WTC11 (cell line): ENCODE measurements around the gene SENP8. TPM values are rescaled to one million over a fixed set of nuclear protein-coding genes. Genes with fewer than 3 reads are reported as not detected.
"Not testable (repeated sequence)": the region's sequence is repeated elsewhere in the genome, so short reads cannot be mapped to it uniquely, and the experiment has no call there.

Experiments
- ATAC-seq: fragments of 200-7000 bp; cut with Tn5 transposase; 2 replicates; pipeline ENCODE4 v1.10.0; 2021; ENCODE audit warnings: mild to moderate bottlenecking, moderate library complexity
- CTCF ChIA-PET: fragments of 300-600 bp; sonication (Branson Sonifier 250); formaldehyde crosslinking; loops from one replicate; lab custom pipeline; 2021; ENCODE audit warnings: antibody characterized with exemption; lab: Charles Lee
- POLR2A ChIA-PET: fragments of 350-600 bp; sonication (Branson Sonifier 250); formaldehyde crosslinking; loops from one replicate; lab custom pipeline; 2021; ENCODE audit warnings: antibody characterized with exemption; lab: Charles Lee
- DNase-seq: peaks from one replicate; pipeline ENCODE4 v3.0.0; 2021; ENCODE audit warnings: low spot score
- H3K27ac Mint-ChIP-seq: 2 replicates; pipeline ENCODE4 v1.8.0; 2021; ENCODE audit warnings: mixed read lengths
- H3K27me3 Mint-ChIP-seq: 2 replicates; pipeline ENCODE4 v1.8.0; 2021; ENCODE audit warnings: low read depth, mild to moderate bottlenecking, moderate library complexity, mixed read lengths
- H3K36me3 Mint-ChIP-seq: 2 replicates; pipeline ENCODE4 v1.8.0; 2021; ENCODE audit warnings: mixed read lengths
- H3K4me1 Mint-ChIP-seq: 2 replicates; pipeline ENCODE4 v1.8.0; 2022; ENCODE audit warnings: mixed read lengths
- H3K4me3 Mint-ChIP-seq: 2 replicates; pipeline ENCODE4 v1.8.0; 2021; ENCODE audit warnings: mild to moderate bottlenecking, moderate library complexity, mixed read lengths
- H3K9me3 Mint-ChIP-seq: 2 replicates; pipeline ENCODE4 v1.8.0; 2021; ENCODE audit warnings: mixed read lengths
- ATF1 ChIP-seq: sonication (generic); formaldehyde crosslinking; IDR thresholded peaks from 2 replicates; pipeline ENCODE4 v1.8.1; 2023; ENCODE audit warnings: mild to moderate bottlenecking, moderate library complexity, missing genetic modification reagents
- ESRRA ChIP-seq: sonication (generic); formaldehyde crosslinking; IDR thresholded peaks from 2 replicates; pipeline ENCODE4 v1.8.1; 2022; ENCODE audit warnings: mild to moderate bottlenecking, missing genetic modification reagents, borderline replicate concordance
- FOXK1 ChIP-seq: sonication (generic); formaldehyde crosslinking; IDR thresholded peaks from 2 replicates; pipeline ENCODE4 v1.8.0; 2022; ENCODE audit warnings: mild to moderate bottlenecking, moderate library complexity, missing genetic modification reagents
- GABPB1 ChIP-seq: sonication (generic); formaldehyde crosslinking; IDR thresholded peaks from 2 replicates; pipeline ENCODE4 v1.8.1; 2023; ENCODE audit warnings: mild to moderate bottlenecking, missing genetic modification reagents
- JAZF1 ChIP-seq: fragments of 250-450 bp; sonication (Bioruptor Pico); IDR thresholded peaks from 2 replicates; pipeline ENCODE4 v1.9.0; 2021; ENCODE audit warnings: moderate library complexity, mild to moderate bottlenecking, inconsistent platforms
- MYBL2 ChIP-seq: sonication (generic); formaldehyde crosslinking; IDR thresholded peaks from 2 replicates; pipeline ENCODE4 v1.8.1; 2023; ENCODE audit warnings: mild to moderate bottlenecking, moderate library complexity, missing genetic modification reagents
- NFE2L1 ChIP-seq: sonication (generic); formaldehyde crosslinking; IDR thresholded peaks from 2 replicates; pipeline ENCODE4 v1.8.1; 2023; ENCODE audit warnings: missing genetic modification reagents
- NFYB ChIP-seq: sonication (generic); formaldehyde crosslinking; conservative IDR thresholded peaks from 2 replicates; pipeline ENCODE4 v1.8.0; 2022; ENCODE audit warnings: low read depth, missing genetic modification reagents
- RORB ChIP-seq: fragments of 250-450 bp; sonication (Bioruptor Pico); IDR thresholded peaks from 2 replicates; pipeline ENCODE4 v1.9.0; 2021; ENCODE audit warnings: mild to moderate bottlenecking
- SMAD3 ChIP-seq: sonication (generic); formaldehyde crosslinking; IDR thresholded peaks from 2 replicates; pipeline ENCODE4 v1.8.0; 2022; ENCODE audit warnings: missing genetic modification reagents, mild to moderate bottlenecking, borderline replicate concordance
- TCF7 ChIP-seq: sonication (generic); formaldehyde crosslinking; IDR thresholded peaks from 2 replicates; pipeline ENCODE4 v1.8.0; 2022; ENCODE audit warnings: mild to moderate bottlenecking, low read depth, missing genetic modification reagents, moderate library complexity
- TEAD1 ChIP-seq: sonication (generic); formaldehyde crosslinking; IDR thresholded peaks from 2 replicates; pipeline ENCODE4 v1.8.0; 2022; ENCODE audit warnings: mild to moderate bottlenecking, missing genetic modification reagents
- ZBTB21 ChIP-seq: sonication (generic); formaldehyde crosslinking; IDR thresholded peaks from 2 replicates; pipeline ENCODE4 v1.8.1; 2023; ENCODE audit warnings: mild to moderate bottlenecking, missing genetic modification reagents, borderline replicate concordance
- ZNF121 ChIP-seq: sonication (generic); formaldehyde crosslinking; IDR thresholded peaks from 2 replicates; pipeline ENCODE4 v1.8.0; 2023; ENCODE audit warnings: missing genetic modification reagents
- ZNF263 ChIP-seq: sonication (generic); formaldehyde crosslinking; IDR thresholded peaks from 2 replicates; pipeline ENCODE4 v1.8.1; 2022; ENCODE audit warnings: low read depth, mild to moderate bottlenecking, moderate library complexity, missing genetic modification reagents
- ZNF416 ChIP-seq: fragments of 250-450 bp; sonication (Bioruptor Pico); IDR thresholded peaks from 2 replicates; pipeline ENCODE4 v1.9.0; 2021; ENCODE audit warnings: mild to moderate bottlenecking, inconsistent platforms
- ZNF671 ChIP-seq: fragments of 250-450 bp; sonication (Bioruptor Pico); IDR thresholded peaks from 2 replicates; pipeline ENCODE4 v1.8.0; 2021; ENCODE audit warnings: mild to moderate bottlenecking
- total RNA-seq: library from RNA; stranded (reverse); gene quantifications from 3 replicates; pipeline ENCODE4 v1.2.3, GENCODE V29; 2021
- TF ChIP-seq, protein P1 (sequence below): sonication (generic); formaldehyde crosslinking; IDR thresholded peaks from 2 replicates; pipeline ENCODE4 v1.8.1; 2022; ENCODE audit warnings: mild to moderate bottlenecking, moderate library complexity, missing genetic modification reagents
- TF ChIP-seq, protein P2 (sequence below): sonication (generic); formaldehyde crosslinking; IDR thresholded peaks from 2 replicates; pipeline ENCODE4 v1.8.0; 2023; ENCODE audit warnings: mild to moderate bottlenecking, missing genetic modification reagents
- TF ChIP-seq, protein P3 (sequence below): sonication (generic); formaldehyde crosslinking; IDR thresholded peaks from 2 replicates; pipeline ENCODE4 v1.8.0; 2023; ENCODE audit warnings: missing genetic modification reagents
- TF ChIP-seq, protein P4 (sequence below): sonication (generic); formaldehyde crosslinking; IDR thresholded peaks from 2 replicates; pipeline ENCODE4 v1.8.1; 2023; ENCODE audit warnings: mild to moderate bottlenecking, moderate library complexity, missing genetic modification reagents
- TF ChIP-seq, protein P5 (sequence below): sonication (generic); formaldehyde crosslinking; conservative IDR thresholded peaks from 2 replicates; pipeline ENCODE4 v1.8.1; 2022; ENCODE audit warnings: mild to moderate bottlenecking, missing genetic modification reagents
- TF ChIP-seq, protein P6 (sequence below): sonication (generic); formaldehyde crosslinking; IDR thresholded peaks from 2 replicates; pipeline ENCODE4 v1.8.1; 2023; ENCODE audit warnings: mild to moderate bottlenecking, missing genetic modification reagents, borderline replicate concordance

The SENP8 gene
- total RNA-seq, 1 experiment from 2014 or later: 6.3 TPM

DNA sequence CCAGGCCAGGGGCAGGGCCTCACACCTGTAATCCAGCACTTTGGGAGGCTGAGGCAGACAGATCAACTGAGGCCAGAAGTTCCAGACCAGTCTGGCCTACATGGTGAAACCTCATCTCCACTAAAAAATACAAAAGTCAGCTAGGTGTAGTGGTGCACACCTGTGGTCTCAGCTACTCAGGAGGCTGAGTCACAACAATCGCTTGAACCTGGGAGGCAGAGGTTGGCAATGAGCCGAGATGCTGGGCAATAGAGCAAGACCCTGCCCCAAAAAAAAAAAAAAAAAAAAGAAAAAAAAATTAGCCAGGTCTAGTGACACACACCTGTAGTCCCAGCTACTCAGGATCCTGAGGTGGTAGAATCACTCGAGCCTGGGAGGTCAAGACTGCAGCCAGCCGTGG lies 19.0 kb upstream of the SENP8 start:
- Mint-ChIP-seq H3K4me1 (no peaks in the 10 kb centered on the region), H3K27me3 (no peaks in the 10 kb centered on the region), H3K4me3 (no peak overlapping the region), H3K9me3 (peaks cover 13% of the 10 kb centered on the region), H3K36me3 (peaks cover 14% of the 10 kb centered on the region), H3K27ac (no peak overlapping the region)
- POLR2A ChIA-PET: interaction anchor here (0.6 kb wide), 1 partner anchor 108 kb away, joined by 7 read pairs; no protein-coding TSS in a partner anchor
- no peak for DNase-seq
- TF ChIP-seq, protein P1, sequence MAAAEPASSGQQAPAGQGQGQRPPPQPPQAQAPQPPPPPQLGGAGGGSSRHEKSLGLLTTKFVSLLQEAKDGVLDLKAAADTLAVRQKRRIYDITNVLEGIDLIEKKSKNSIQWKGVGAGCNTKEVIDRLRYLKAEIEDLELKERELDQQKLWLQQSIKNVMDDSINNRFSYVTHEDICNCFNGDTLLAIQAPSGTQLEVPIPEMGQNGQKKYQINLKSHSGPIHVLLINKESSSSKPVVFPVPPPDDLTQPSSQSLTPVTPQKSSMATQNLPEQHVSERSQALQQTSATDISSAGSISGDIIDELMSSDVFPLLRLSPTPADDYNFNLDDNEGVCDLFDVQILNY: no peak
- no peak for TF ChIP-seq ZNF263 (CRISPR knock-in tag)
- TF ChIP-seq, protein P2, sequence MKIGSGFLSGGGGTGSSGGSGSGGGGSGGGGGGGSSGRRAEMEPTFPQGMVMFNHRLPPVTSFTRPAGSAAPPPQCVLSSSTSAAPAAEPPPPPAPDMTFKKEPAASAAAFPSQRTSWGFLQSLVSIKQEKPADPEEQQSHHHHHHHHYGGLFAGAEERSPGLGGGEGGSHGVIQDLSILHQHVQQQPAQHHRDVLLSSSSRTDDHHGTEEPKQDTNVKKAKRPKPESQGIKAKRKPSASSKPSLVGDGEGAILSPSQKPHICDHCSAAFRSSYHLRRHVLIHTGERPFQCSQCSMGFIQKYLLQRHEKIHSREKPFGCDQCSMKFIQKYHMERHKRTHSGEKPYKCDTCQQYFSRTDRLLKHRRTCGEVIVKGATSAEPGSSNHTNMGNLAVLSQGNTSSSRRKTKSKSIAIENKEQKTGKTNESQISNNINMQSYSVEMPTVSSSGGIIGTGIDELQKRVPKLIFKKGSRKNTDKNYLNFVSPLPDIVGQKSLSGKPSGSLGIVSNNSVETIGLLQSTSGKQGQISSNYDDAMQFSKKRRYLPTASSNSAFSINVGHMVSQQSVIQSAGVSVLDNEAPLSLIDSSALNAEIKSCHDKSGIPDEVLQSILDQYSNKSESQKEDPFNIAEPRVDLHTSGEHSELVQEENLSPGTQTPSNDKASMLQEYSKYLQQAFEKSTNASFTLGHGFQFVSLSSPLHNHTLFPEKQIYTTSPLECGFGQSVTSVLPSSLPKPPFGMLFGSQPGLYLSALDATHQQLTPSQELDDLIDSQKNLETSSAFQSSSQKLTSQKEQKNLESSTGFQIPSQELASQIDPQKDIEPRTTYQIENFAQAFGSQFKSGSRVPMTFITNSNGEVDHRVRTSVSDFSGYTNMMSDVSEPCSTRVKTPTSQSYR (CRISPR knock-in tag): no peak
- TF ChIP-seq ZNF671 (CRISPR knock-in tag): no peak
- TF ChIP-seq, protein P3, sequence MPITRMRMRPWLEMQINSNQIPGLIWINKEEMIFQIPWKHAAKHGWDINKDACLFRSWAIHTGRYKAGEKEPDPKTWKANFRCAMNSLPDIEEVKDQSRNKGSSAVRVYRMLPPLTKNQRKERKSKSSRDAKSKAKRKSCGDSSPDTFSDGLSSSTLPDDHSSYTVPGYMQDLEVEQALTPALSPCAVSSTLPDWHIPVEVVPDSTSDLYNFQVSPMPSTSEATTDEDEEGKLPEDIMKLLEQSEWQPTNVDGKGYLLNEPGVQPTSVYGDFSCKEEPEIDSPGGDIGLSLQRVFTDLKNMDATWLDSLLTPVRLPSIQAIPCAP: no peak
- TF ChIP-seq, protein P4, sequence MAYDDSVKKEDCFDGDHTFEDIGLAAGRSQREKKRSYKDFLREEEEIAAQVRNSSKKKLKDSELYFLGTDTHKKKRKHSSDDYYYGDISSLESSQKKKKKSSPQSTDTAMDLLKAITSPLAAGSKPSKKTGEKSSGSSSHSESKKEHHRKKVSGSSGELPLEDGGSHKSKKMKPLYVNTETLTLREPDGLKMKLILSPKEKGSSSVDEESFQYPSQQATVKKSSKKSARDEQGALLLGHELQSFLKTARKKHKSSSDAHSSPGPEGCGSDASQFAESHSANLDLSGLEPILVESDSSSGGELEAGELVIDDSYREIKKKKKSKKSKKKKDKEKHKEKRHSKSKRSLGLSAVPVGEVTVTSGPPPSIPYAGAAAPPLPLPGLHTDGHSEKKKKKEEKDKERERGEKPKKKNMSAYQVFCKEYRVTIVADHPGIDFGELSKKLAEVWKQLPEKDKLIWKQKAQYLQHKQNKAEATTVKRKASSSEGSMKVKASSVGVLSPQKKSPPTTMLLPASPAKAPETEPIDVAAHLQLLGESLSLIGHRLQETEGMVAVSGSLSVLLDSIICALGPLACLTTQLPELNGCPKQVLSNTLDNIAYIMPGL (CRISPR knock-in tag): no peak
- TF ChIP-seq RORB: no peak
- TF ChIP-seq ZNF416 (CRISPR knock-in tag): no peak
- no peak for TF ChIP-seq TCF7 (CRISPR knock-in tag)
- TF ChIP-seq ZNF121 (CRISPR knock-in tag): no peak
- TF ChIP-seq ZBTB21: no peak
- no peak for TF ChIP-seq NFE2L1 (CRISPR knock-in tag)
- no peak for TF ChIP-seq FOXK1 (CRISPR knock-in tag)
- no peak for TF ChIP-seq GABPB1
- no peak for TF ChIP-seq MYBL2 (CRISPR knock-in tag)
- TF ChIP-seq ATF1 (CRISPR knock-in tag): no peak
- no peak for ATAC-seq
- CTCF ChIA-PET: no interaction called here

DNA sequence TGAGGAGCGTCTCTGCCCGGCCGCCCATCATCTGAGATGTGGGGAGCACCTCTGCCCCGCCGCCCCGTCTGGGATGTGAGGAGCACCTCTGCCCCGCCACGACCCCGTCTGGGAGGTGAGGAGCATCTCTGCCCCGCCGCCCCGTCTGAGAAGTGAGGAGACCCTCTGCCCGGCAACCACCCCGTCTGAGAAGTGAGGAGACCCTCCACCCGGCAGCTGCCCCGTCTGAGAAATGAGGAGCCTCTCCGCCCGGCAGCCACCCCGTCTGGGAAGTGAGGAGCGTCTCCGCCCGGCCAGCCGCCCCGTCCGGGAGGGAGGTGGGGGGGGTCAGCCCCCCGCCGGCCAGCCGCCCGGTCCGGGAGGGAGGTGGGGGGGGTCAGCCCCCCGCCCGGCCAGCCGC lies 17.7 kb upstream of the SENP8 start:
- POLR2A ChIA-PET, H3K4me3 Mint-ChIP-seq, H3K4me1 Mint-ChIP-seq, CTCF ChIA-PET, H3K27ac Mint-ChIP-seq, H3K27me3 Mint-ChIP-seq, DNase-seq, ATAC-seq: not testable (repeated sequence)
- peaks cover 14% of the 10 kb centered on the region for H3K36me3 Mint-ChIP-seq
- H3K9me3 Mint-ChIP-seq: peaks cover 13% of the 10 kb centered on the region

DNA sequence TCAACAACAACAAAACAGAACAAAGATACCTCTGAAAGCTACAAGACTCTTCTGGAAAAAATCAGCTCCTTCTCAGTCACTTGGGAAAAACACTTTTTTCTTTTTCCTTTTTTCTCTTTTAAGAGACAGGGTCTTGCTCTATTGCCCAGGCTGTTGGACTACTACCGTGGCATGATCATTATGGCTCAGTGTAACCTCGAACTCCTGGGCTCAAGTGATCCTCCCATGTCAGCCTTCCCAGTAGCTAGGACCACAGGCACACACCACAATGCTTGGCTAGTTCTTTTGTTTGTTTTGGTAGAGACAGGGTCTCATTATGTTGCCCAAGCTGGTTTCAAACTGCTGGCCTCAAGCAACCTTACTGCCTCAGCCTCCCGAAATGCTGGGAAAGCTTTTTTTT lies 13.1 kb upstream of the SENP8 start:
- CTCF ChIA-PET: no interaction called here
- Mint-ChIP-seq H3K4me1 (no peaks in the 10 kb centered on the region), H3K27ac (no peak overlapping the region), H3K9me3 (no peaks in the 10 kb centered on the region), H3K4me3 (no peak overlapping the region), H3K27me3 (no peaks in the 10 kb centered on the region), H3K36me3 (0 out of 2 replicates have a peak, but pooled peaks cover under 1% of the 10 kb centered on the region)
- ATAC-seq (no peak), DNase-seq (no peak)
- POLR2A ChIA-PET: no interaction called here
- TF ChIP-seq ATF1 (CRISPR knock-in tag) (no peak), ESRRA (CRISPR knock-in tag) (no peak), JAZF1 (CRISPR knock-in tag) (no peak), ZNF263 (CRISPR knock-in tag) (no peak), SMAD3 (CRISPR knock-in tag) (no peak), TEAD1 (CRISPR knock-in tag) (no peak), NFYB (CRISPR knock-in tag) (no peak)
- TF ChIP-seq, protein P5, sequence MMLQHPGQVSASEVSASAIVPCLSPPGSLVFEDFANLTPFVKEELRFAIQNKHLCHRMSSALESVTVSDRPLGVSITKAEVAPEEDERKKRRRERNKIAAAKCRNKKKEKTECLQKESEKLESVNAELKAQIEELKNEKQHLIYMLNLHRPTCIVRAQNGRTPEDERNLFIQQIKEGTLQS (CRISPR knock-in tag): no peak
- TF ChIP-seq, protein P6, sequence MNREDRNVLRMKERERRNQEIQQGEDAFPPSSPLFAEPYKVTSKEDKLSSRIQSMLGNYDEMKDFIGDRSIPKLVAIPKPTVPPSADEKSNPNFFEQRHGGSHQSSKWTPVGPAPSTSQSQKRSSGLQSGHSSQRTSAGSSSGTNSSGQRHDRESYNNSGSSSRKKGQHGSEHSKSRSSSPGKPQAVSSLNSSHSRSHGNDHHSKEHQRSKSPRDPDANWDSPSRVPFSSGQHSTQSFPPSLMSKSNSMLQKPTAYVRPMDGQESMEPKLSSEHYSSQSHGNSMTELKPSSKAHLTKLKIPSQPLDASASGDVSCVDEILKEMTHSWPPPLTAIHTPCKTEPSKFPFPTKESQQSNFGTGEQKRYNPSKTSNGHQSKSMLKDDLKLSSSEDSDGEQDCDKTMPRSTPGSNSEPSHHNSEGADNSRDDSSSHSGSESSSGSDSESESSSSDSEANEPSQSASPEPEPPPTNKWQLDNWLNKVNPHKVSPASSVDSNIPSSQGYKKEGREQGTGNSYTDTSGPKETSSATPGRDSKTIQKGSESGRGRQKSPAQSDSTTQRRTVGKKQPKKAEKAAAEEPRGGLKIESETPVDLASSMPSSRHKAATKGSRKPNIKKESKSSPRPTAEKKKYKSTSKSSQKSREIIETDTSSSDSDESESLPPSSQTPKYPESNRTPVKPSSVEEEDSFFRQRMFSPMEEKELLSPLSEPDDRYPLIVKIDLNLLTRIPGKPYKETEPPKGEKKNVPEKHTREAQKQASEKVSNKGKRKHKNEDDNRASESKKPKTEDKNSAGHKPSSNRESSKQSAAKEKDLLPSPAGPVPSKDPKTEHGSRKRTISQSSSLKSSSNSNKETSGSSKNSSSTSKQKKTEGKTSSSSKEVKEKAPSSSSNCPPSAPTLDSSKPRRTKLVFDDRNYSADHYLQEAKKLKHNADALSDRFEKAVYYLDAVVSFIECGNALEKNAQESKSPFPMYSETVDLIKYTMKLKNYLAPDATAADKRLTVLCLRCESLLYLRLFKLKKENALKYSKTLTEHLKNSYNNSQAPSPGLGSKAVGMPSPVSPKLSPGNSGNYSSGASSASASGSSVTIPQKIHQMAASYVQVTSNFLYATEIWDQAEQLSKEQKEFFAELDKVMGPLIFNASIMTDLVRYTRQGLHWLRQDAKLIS (CRISPR knock-in tag): no peak
